ENCODE results near the gene HES3.

HES3 gene

GRCh38 chr1:6243053-6243834 is 735 bp upstream of the HES3 start:
- no peak overlapping the region for H3K9ac ChIP-seq (ENCODE audit: low read length)
- peaks cover 4% of the 10 kb centered on the region; the same call in 1 of the 2 replicates for H3K4me1 ChIP-seq (ENCODE audit: low read length)
- H3K4me3 ChIP-seq (ENCODE audit: low read length) = no peak overlapping the region
- no peak overlapping the region for H3K27ac ChIP-seq (ENCODE audit: low read length)
- H3K4me2 ChIP-seq (ENCODE audit: low read length) = no peak overlapping the region
- H3K36me3 ChIP-seq (replicated peaks; ENCODE audit: low read depth, low read length) = no peaks in the 10 kb centered on the region
- no peaks in the 10 kb centered on the region for H3K9me3 ChIP-seq (ENCODE audit: insufficient read depth, low read length)
- H2AFZ ChIP-seq (ENCODE audit: low read depth, low read length) = no peak overlapping the region
- no peaks in the 10 kb centered on the region for H4K20me1 ChIP-seq (ENCODE audit: insufficient read depth, low read length)
- no peaks in the 10 kb centered on the region for H3K79me2 ChIP-seq (ENCODE audit: low read length)
- no peak for TF ChIP-seq EZH2phosphoT487 (IDR thresholded peaks at IDR 0.05; ENCODE audit: low read depth)
- no peak for TF ChIP-seq CTCF (IDR thresholded peaks at IDR 0.05; ENCODE audit: low read depth, low read length)
- no peaks in the 10 kb centered on the region for H3K27me3 ChIP-seq (ENCODE audit: low read depth, low read length)

GRCh38 chr1:6244401-6245049 is 546 bp downstream of the HES3 start:
- H3K79me2 ChIP-seq (ENCODE audit: low read length) = no peaks in the 10 kb centered on the region
- peaks cover 4% of the 10 kb centered on the region; the same call in 1 of the 2 replicates for H3K4me1 ChIP-seq (ENCODE audit: low read length)
- H3K4me2 ChIP-seq (ENCODE audit: low read length) = no peak overlapping the region
- no peak overlapping the region for H2AFZ ChIP-seq (ENCODE audit: low read depth, low read length)
- no peaks in the 10 kb centered on the region for H3K27me3 ChIP-seq (ENCODE audit: low read depth, low read length)
- H3K9ac ChIP-seq (ENCODE audit: low read length) = no peak overlapping the region
- H4K20me1 ChIP-seq (ENCODE audit: insufficient read depth, low read length) = no peaks in the 10 kb centered on the region
- no peaks in the 10 kb centered on the region for H3K9me3 ChIP-seq (ENCODE audit: insufficient read depth, low read length)
- H3K27ac ChIP-seq (ENCODE audit: low read length) = no peak overlapping the region
- no peaks in the 10 kb centered on the region for H3K36me3 ChIP-seq (replicated peaks; ENCODE audit: low read depth, low read length)
- H3K4me3 ChIP-seq (ENCODE audit: low read length) = no peak overlapping the region
- TF ChIP-seq CTCF (IDR thresholded peaks at IDR 0.05; ENCODE audit: low read depth, low read length) = no peak
- TF ChIP-seq EZH2phosphoT487 (IDR thresholded peaks at IDR 0.05; ENCODE audit: low read depth) = no peak

GRCh38 chr1:6245086-6245868 is 1.3 kb downstream of the HES3 start:
- peak overlapping the region; percentile 77 for H3K4me3 ChIP-seq (ENCODE audit: low read length)
- H3K27me3 ChIP-seq (ENCODE audit: low read depth, low read length) = no peaks in the 10 kb centered on the region
- peak overlapping the region; percentile 73 for H3K4me2 ChIP-seq (ENCODE audit: low read length)
- H2AFZ ChIP-seq (ENCODE audit: low read depth, low read length) = no peak overlapping the region
- no peaks in the 10 kb centered on the region for H3K79me2 ChIP-seq (ENCODE audit: low read length)
- H3K36me3 ChIP-seq (replicated peaks; ENCODE audit: low read depth, low read length) = no peaks in the 10 kb centered on the region
- peaks cover 4% of the 10 kb centered on the region; the same call in 1 of the 2 replicates for H3K4me1 ChIP-seq (ENCODE audit: low read length)
- no peak overlapping the region for H3K9ac ChIP-seq (ENCODE audit: low read length)
- H3K9me3 ChIP-seq (ENCODE audit: insufficient read depth, low read length) = no peaks in the 10 kb centered on the region
- H3K27ac ChIP-seq (ENCODE audit: low read length) = no peak overlapping the region
- H4K20me1 ChIP-seq (ENCODE audit: insufficient read depth, low read length) = no peaks in the 10 kb centered on the region
- TF ChIP-seq EZH2phosphoT487 (IDR thresholded peaks at IDR 0.05; ENCODE audit: low read depth) (no peak), CTCF (IDR thresholded peaks at IDR 0.05; ENCODE audit: low read depth, low read length) (peak; percentile 52)

Measured in OCI-LY3 (cell line).